Stomach (tissue), 9 donors: Measurements from ENCODE around the gene LAYN. TPM values are rescaled to one million over a fixed set of nuclear protein-coding genes. Genes with fewer than 3 reads are reported as not detected.

Experiments used
- DNase-seq, 2 donors: peaks; one replicate each; pipeline versions ENCODE4 v3.0.0 to v3.0.0-alpha.2; 2013 to 2019
- H3K27ac ChIP-seq, 5 donors: fragments of 200-600 bp in 4 of 5; sonication (generic) in 4 of 5; one replicate each; pipeline ENCODE4 v1.5.1; 2013 to 2019; ENCODE audit warnings: mild to moderate bottlenecking in 1 of 5, moderate library complexity in 1 of 5
- H3K27me3 ChIP-seq, 3 donors: fragments of 200-600 bp; sonication (generic); one replicate each; pipeline ENCODE4 v1.5.1; 2017 to 2019; ENCODE audit warnings: mixed run types in 1 of 3
- H3K36me3 ChIP-seq, 4 donors: fragments of 200-600 bp; sonication (generic); 1 replicate in 3 of 4; 2 replicates in 1 of 4; pipeline ENCODE4 v1.5.1; 2016 to 2019
- H3K4me1 ChIP-seq, 4 donors: fragments of 200-600 bp; sonication (generic); one replicate each; pipeline ENCODE4 v1.5.1; 2016 to 2019
- H3K4me3 ChIP-seq, 4 donors: fragments of 200-600 bp; sonication (generic) in 3 of 4; one replicate each; pipeline ENCODE4 v1.5.1; 2016 to 2019; ENCODE audit warnings: mild to moderate bottlenecking in 1 of 4
- H3K9me3 ChIP-seq, 4 donors: fragments of 200-600 bp; sonication (generic); one replicate each; pipeline ENCODE4 v1.5.1; 2016 to 2019
- EP300 ChIP-seq: sonication (generic); formaldehyde crosslinking; IDR thresholded peaks from one replicate; pipeline ENCODE4 v1.6.1; 2017; ENCODE audit warnings: antibody characterized with exemption
- POLR2A ChIP-seq, 4 donors: fragments of 450-650 bp; IDR thresholded peaks; one replicate each; pipeline ENCODE4 v1.6.1; 2016; ENCODE audit warnings: antibody characterized with exemption in 4 of 4, control low read depth in 2 of 4, mild to moderate bottlenecking in 1 of 4, moderate library complexity in 1 of 4
- POLR2AphosphoS5 ChIP-seq, 3 donors: sonication (generic); formaldehyde crosslinking; IDR thresholded peaks; one replicate each; pipeline ENCODE4 v1.6.1; 2016; ENCODE audit warnings: antibody characterized with exemption in 3 of 3
- WGBS, 5 donors: extraction: QIAGEN DNeasy Blood & Tissue Kit in 3 of 5; methylation state at CpG; one replicate each; pipeline versions ENCODE4 v1.1.5 to v1.1.7; 2013 to 2018; 5-methylcytosine and 5-hydroxymethylcytosine counted together
- intact Hi-C: fragments of 100-400 bp; cut with DNase I; formaldehyde crosslinking; loops from one replicate; pipeline ENCODE4 v1.15.1; 2023; ENCODE audit warnings: low total_unique reads
- polyA plus RNA-seq, 3 donors: library from polyadenylated mRNA; stranded (reverse); fragments of 200-250 nt; gene quantifications; one replicate each; pipeline ENCODE4 v1.2.3, GENCODE V29; 2013
- total RNA-seq, 5 donors: library from RNA; depleted of rRNA; stranded (reverse); fragments of >200 nt; gene quantifications; one replicate each; pipeline versions ENCODE4 v1.1.0 to v1.2.3, GENCODE V29; 2014 to 2016
- TF ChIP-seq, protein P1 (sequence below), 7 experiments: fragments of 450-650 bp in 4 of 7; fragments of 200-600 bp in 3 of 7; sonication (generic) in 3 of 7; IDR thresholded peaks; one replicate each; pipeline ENCODE4 v1.5.1; 2016 to 2019; ENCODE audit warnings: antibody characterized with exemption in 7 of 7, control low read depth in 2 of 7, mild to moderate bottlenecking in 1 of 7
- donor health status: healthy with polysubstance abuse.
- donor health status: Bipolar disorder and iron deficiency.
- donor health status: healthy.

The LAYN gene
- total and polyA plus RNA-seq, 8 donors, result 0.87 to 54.0 (median 5.6) TPM

DNA sequence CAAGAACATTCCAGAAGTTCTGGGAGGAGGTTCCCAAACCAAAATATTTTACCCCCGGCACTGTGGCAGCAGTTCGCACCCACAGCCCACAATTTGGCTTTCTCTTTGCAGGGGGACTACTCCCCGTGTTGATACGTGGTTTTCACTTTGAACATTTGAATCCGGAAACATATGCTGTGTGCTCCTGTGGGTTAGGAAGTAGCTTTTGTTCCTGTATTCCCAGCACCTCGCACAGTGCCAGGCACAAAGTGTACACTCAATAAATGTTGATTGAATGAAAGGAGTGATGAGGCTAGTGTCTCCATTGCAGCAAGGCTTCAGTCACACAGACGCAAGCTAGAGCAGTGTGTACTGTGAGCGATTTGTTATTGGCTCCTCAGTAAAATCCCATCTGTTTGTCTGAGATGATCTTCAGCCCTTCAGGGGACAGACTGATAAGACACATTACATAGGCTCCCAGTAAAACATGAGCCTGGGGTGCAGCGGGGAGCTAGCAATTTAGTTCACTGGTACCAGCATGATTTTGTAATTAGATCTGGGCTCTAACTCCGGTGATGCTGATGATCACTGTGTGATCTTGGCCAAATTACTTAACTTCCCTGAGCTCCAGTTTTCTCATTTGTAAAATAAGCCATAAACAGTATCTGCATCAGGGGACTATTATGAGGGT, 2.2 kb downstream of the LAYN start:
- Histone ChIP-seq H3K27me3 (peaks cover 0 to 34% (median 20%) of the 10 kb centered on the region in 3 donors), H3K4me3 (no peak overlapping the region), H3K9me3 (no peaks in the 10 kb centered on the region), H3K4me1 (peaks cover 11 to 44% (median 27%) of the 10 kb centered on the region in 4 donors), H3K27ac (peak overlapping the region in 1 of 5 donors; percentile 91), H3K36me3 (peaks cover 0 to 35% (median 9%) of the 10 kb centered on the region in 4 donors)
- intact Hi-C loops, result no loop called here
- no peak for DNase-seq
- WGBS, 5 donors, result 70 to 86% (median 72%) methylated on average over 10 of the region's 10 CpGs
- TF ChIP-seq, protein P1, sequence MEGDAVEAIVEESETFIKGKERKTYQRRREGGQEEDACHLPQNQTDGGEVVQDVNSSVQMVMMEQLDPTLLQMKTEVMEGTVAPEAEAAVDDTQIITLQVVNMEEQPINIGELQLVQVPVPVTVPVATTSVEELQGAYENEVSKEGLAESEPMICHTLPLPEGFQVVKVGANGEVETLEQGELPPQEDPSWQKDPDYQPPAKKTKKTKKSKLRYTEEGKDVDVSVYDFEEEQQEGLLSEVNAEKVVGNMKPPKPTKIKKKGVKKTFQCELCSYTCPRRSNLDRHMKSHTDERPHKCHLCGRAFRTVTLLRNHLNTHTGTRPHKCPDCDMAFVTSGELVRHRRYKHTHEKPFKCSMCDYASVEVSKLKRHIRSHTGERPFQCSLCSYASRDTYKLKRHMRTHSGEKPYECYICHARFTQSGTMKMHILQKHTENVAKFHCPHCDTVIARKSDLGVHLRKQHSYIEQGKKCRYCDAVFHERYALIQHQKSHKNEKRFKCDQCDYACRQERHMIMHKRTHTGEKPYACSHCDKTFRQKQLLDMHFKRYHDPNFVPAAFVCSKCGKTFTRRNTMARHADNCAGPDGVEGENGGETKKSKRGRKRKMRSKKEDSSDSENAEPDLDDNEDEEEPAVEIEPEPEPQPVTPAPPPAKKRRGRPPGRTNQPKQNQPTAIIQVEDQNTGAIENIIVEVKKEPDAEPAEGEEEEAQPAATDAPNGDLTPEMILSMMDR (IDR thresholded peaks at IDR 0.05), result no peak
- TF ChIP-seq EP300 (no peak), POLR2AphosphoS5 (IDR thresholded peaks at IDR 0.05) (no peak), POLR2A (IDR thresholded peaks at IDR 0.05) (no peak)

DNA sequence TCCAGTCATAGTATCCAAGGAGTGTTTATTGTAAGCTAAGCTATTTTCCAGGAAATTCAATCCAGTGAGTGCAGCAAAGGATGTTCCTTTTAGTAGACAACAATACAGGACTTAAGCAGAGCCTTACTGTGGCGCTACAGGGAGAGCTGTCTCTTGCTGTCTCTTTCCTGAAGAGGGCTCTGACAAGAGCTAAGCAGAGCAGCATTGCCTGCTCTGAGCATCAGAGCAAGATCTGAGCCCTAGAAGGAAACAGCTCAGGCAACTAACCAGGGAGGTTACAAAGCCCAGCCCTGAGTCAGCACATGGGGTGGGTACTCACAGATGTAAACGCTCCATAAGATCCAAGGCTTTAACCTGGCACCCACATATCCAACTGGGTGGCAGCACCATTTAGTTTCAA, 8.0 kb downstream of the LAYN start:
- intact Hi-C loops, result no loop called here
- peaks cover 0 to 54% (median 9%) of the 10 kb centered on the region in 4 donors for H3K36me3 ChIP-seq
- DNase-seq, result no peak
- H3K9me3 ChIP-seq, result no peaks in the 10 kb centered on the region
- H3K4me3 ChIP-seq, result no peak overlapping the region
- no peaks in the 10 kb centered on the region for H3K27me3 ChIP-seq
- H3K27ac ChIP-seq, result no peak overlapping the region
- TF ChIP-seq, protein P1 (IDR thresholded peaks at IDR 0.05), result no peak
- TF ChIP-seq POLR2A (IDR thresholded peaks at IDR 0.05) (no peak), POLR2AphosphoS5 (IDR thresholded peaks at IDR 0.05) (no peak)
- 54 to 95% (median 75%) methylated on average over 2 of the region's 2 CpGs for WGBS, 5 donors
- no peaks in the 10 kb centered on the region for H3K4me1 ChIP-seq

DNA sequence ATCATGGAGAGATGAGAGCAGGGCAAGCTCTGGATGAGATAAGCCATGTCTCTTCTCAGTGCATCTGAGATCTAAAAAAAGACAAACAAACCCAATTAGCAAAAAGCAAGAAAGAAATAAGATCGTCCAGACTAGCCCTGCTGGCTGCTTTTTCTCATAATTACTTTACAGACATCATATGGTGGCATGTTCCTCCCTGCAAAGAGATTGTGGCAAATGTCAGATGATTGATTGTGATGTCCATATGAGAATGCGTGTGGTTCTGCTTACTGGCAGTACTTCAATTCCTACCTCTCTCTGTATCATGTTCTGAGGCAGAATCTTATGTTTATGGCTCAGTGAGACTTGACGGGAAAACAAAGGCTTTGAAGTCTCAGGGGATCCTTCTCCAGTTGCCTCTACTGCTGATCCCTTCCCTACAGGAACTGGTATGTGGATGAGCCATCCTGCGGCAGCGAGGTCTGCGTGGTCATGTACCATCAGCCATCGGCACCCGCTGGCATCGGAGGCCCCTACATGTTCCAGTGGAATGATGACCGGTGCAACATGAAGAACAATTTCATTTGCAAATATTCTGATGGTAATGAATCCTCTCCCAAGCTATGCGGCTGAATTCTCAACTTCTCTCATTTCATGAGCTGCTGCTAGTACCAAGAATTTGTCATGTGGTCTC, 8.8 kb downstream of the LAYN start:
- no peak for TF ChIP-seq EP300
- TF ChIP-seq, protein P1 (IDR thresholded peaks at IDR 0.05), result no peak
- TF ChIP-seq POLR2A (IDR thresholded peaks at IDR 0.05), result no peak
- no peak for TF ChIP-seq POLR2AphosphoS5 (IDR thresholded peaks at IDR 0.05)
- H3K4me1 ChIP-seq, result no peaks in the 10 kb centered on the region
- no peak for DNase-seq
- no peak overlapping the region for H3K27ac ChIP-seq
- no peaks in the 10 kb centered on the region for H3K9me3 ChIP-seq
- H3K4me3 ChIP-seq, result no peak overlapping the region
- intact Hi-C loops, result no loop called here
- 80 to 85% (median 84%) methylated on average over 11 of the region's 11 CpGs for WGBS, 5 donors
- peaks cover 0 to 49% (median 9%) of the 10 kb centered on the region in 4 donors for H3K36me3 ChIP-seq
- no peaks in the 10 kb centered on the region for H3K27me3 ChIP-seq

DNA sequence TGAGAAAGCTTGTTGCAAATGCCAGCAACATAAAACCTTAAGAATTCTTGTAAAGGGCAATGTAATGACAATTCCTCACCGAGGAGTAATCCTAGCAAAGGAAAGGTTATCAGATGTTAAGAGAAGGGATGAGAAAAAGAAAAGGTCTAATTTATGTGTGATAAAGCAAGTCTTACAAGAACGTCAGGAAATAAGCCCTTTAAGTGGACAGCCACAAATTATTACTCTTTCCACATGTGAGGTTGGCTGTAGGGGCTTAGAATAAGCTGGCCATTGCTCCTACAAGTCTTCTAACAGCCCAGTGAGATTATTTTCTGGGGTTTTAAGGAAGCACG, 9.3 kb downstream of the LAYN start:
- Histone ChIP-seq H3K4me1 (no peaks in the 10 kb centered on the region), H3K4me3 (no peak overlapping the region), H3K36me3 (peaks cover 0 to 49% (median 9%) of the 10 kb centered on the region in 4 donors), H3K27me3 (no peaks in the 10 kb centered on the region), H3K9me3 (no peaks in the 10 kb centered on the region), H3K27ac (no peak overlapping the region)
- WGBS, 5 donors, result 53 to 69% (median 62%) methylated on average over 3 of the region's 3 CpGs
- no peak for DNase-seq
- TF ChIP-seq EP300 (no peak), POLR2A (IDR thresholded peaks at IDR 0.05) (no peak), POLR2AphosphoS5 (IDR thresholded peaks at IDR 0.05) (no peak)
- TF ChIP-seq, protein P1 (IDR thresholded peaks at IDR 0.05), result no peak
- intact Hi-C loops, result no loop called here
